PC-9 (cell line): ENCODE measurements around the gene PITPNC1. TPM values are rescaled to one million over a fixed set of nuclear protein-coding genes. Genes with fewer than 3 reads are reported as not detected.

Source experiments
- BruUV-seq: library from RNA; stranded (reverse); fragments of 400-500 nt; replicated peaks from 2 replicates; lab custom pipeline; 2021; lab: Mats Ljungman, UMichigan
- CTCF ChIA-PET: fragments of 300-600 bp; sonication (Branson Sonifier 250); formaldehyde crosslinking; loops from one replicate; lab custom pipeline; 2022; ENCODE audit warnings: antibody characterized with exemption; lab: Charles Lee
- POLR2A ChIA-PET: fragments of 300-600 bp; sonication (Branson Sonifier 250); formaldehyde crosslinking; loops from one replicate; lab custom pipeline; 2022; ENCODE audit warnings: antibody characterized with exemption; ENCODE audit not compliant: unreplicated experiment; lab: Charles Lee
- DNase-seq, 2 experiments: peaks; one replicate each; pipeline versions ENCODE4 v3.0.0 to v3.0.0-alpha.2; 2015 to 2022; ENCODE audit warnings: mixed read lengths in 1 of 2
- H2AFZ ChIP-seq: fragments of 200-600 bp; sonication (generic); 2 replicates; pipeline ENCODE4 v1.8.1; 2017; ENCODE audit warnings: antibody characterized with exemption
- H3F3A ChIP-seq: fragments of 200-600 bp; sonication (generic); 2 replicates; pipeline ENCODE4 v1.8.1; 2017; ENCODE audit warnings: antibody characterized with exemption, mild to moderate bottlenecking, low read depth; ENCODE audit not compliant: insufficient read depth
- H3K27ac ChIP-seq: fragments of 200-600 bp; sonication (generic); 2 replicates; pipeline ENCODE4 v1.6.1; 2016; ENCODE audit warnings: mixed run types
- H3K27me3 ChIP-seq: fragments of 200-600 bp; sonication (generic); 2 replicates; pipeline ENCODE4 v1.6.1; 2016; ENCODE audit warnings: low read depth, mixed run types; ENCODE audit not compliant: insufficient read depth
- H3K36me3 ChIP-seq: fragments of 200-600 bp; sonication (generic); 2 replicates; pipeline ENCODE4 v1.6.1; 2016; ENCODE audit warnings: low read depth, mixed run types
- H3K4me1 ChIP-seq: fragments of 200-600 bp; sonication (generic); replicated peaks from 2 replicates; pipeline ENCODE4 v1.6.1; 2016; ENCODE audit warnings: mixed run types; ENCODE audit not compliant: insufficient read depth
- H3K4me2 ChIP-seq: fragments of 200-600 bp; sonication (generic); 2 replicates; pipeline ENCODE4 v1.6.1; 2017; ENCODE audit warnings: mixed run types
- H3K4me3 ChIP-seq: fragments of 200-600 bp; sonication (generic); 2 replicates; pipeline ENCODE4 v1.6.1; 2016; ENCODE audit warnings: mixed run types
- H3K79me2 ChIP-seq: fragments of 200-600 bp; sonication (generic); 2 replicates; pipeline ENCODE4 v1.6.1; 2017; ENCODE audit warnings: low read depth, mixed run types
- H3K9me2 ChIP-seq: fragments of 200-600 bp; sonication (generic); 2 replicates; pipeline ENCODE4 v1.8.1; 2017; ENCODE audit warnings: mild to moderate bottlenecking; ENCODE audit not compliant: insufficient read depth
- H3K9me3 ChIP-seq: fragments of 200-600 bp; sonication (generic); 2 replicates; pipeline ENCODE4 v1.8.1; 2016; ENCODE audit warnings: low read depth; ENCODE audit not compliant: insufficient read depth
- H4K20me1 ChIP-seq: fragments of 200-600 bp; sonication (generic); 2 replicates; pipeline ENCODE4 v1.8.1; 2017; ENCODE audit not compliant: insufficient read depth
- CTCF ChIP-seq: fragments of 200-600 bp; sonication (generic); conservative IDR thresholded peaks from 2 replicates; pipeline ENCODE4 v1.6.1; 2017; ENCODE audit warnings: mixed run types, antibody characterized with exemption, mild to moderate bottlenecking, moderate library complexity
- EZH2 ChIP-seq: fragments of 200-600 bp; sonication (generic); IDR thresholded peaks from 2 replicates; pipeline ENCODE4 v1.8.0; 2017; ENCODE audit warnings: antibody characterized with exemption, low read depth
- intact Hi-C: fragments of 100-400 bp; cut with micrococcal nuclease; formaldehyde crosslinking; loops from one replicate; pipeline ENCODE4 v1.10.0; 2022; ENCODE audit not compliant: unreplicated experiment
- total RNA-seq: library from RNA; stranded (reverse); gene quantifications from 2 replicates; pipeline ENCODE4 v1.2.3, GENCODE V29; 2021

The PITPNC1 gene
- total RNA-seq, 1 experiment from 2014 or later: 6.0 TPM

GRCh38 chr17:67617304-67617899 lies 240.3 kb downstream of the PITPNC1 start:
- Histone ChIP-seq H3K79me2 (no peaks in the 10 kb centered on the region), H3K9me2 (no peaks in the 10 kb centered on the region), H4K20me1 (no peaks in the 10 kb centered on the region), H3K4me1 (no peaks in the 10 kb centered on the region), H2AFZ (no peak overlapping the region), H3K9me3 (no peaks in the 10 kb centered on the region), H3K4me3 (no peak overlapping the region), H3K27ac (no peak overlapping the region), H3K4me2 (no peak overlapping the region), H3K36me3 (no peaks in the 10 kb centered on the region), H3K27me3 (no peaks in the 10 kb centered on the region), H3F3A (no peaks in the 10 kb centered on the region)
- no peak for DNase-seq
- ChIA-PET CTCF (no interaction called here), POLR2A (no interaction called here)
- intact Hi-C loops: no loop called here
- no peak for TF ChIP-seq CTCF
- no TSS peak for BruUV-seq

- Histone ChIP-seq H3K79me2 (no peaks in the 10 kb centered on the region), H3K36me3 (no peaks in the 10 kb centered on the region), H3K4me1 (no peaks in the 10 kb centered on the region), H3K9me3 (no peaks in the 10 kb centered on the region), H2AFZ (no peak overlapping the region), H3K9me2 (no peaks in the 10 kb centered on the region), H4K20me1 (no peaks in the 10 kb centered on the region), H3K4me2 (no peak overlapping the region), H3K27me3 (no peaks in the 10 kb centered on the region), H3F3A (no peaks in the 10 kb centered on the region), H3K27ac (no peak overlapping the region), H3K4me3 (no peak overlapping the region)
- BruUV-seq: no TSS peak
- intact Hi-C loops: no loop called here
- ChIA-PET POLR2A (no interaction called here), CTCF (interaction anchor here (0.6 kb wide), 1 partner anchor 439 kb away, joined by 6 read pairs; no protein-coding TSS in a partner anchor)
- TF ChIP-seq CTCF (no peak), EZH2 (no peak)
- DNase-seq: no peak
Measured at GRCh38 chr17:67619555-67619954, 242.5 kb downstream of the PITPNC1 start.

- no peaks in the 10 kb centered on the region for H3K9me2 ChIP-seq
- no peaks in the 10 kb centered on the region for H3K27me3 ChIP-seq
- TF ChIP-seq CTCF: no peak
- no peak for TF ChIP-seq EZH2
- no peaks in the 10 kb centered on the region for H3K4me1 ChIP-seq
- H3K36me3 ChIP-seq: no peaks in the 10 kb centered on the region
- no peak overlapping the region for H3K4me2 ChIP-seq
- H3K4me3 ChIP-seq: no peak overlapping the region
- H3K27ac ChIP-seq: no peak overlapping the region
- no peaks in the 10 kb centered on the region for H3F3A ChIP-seq
- intact Hi-C loops: no loop called here
- H4K20me1 ChIP-seq: no peaks in the 10 kb centered on the region
- POLR2A ChIA-PET: no interaction called here
- H2AFZ ChIP-seq: no peak overlapping the region
- no peaks in the 10 kb centered on the region for H3K9me3 ChIP-seq
- DNase-seq: no peak
- CTCF ChIA-PET: interaction anchor here (0.6 kb wide), 1 partner anchor 438 kb away, joined by 6 read pairs; no protein-coding TSS in a partner anchor
- H3K79me2 ChIP-seq: no peaks in the 10 kb centered on the region
- no TSS peak for BruUV-seq
Measured at GRCh38 chr17:67620088-67620487, 243.0 kb downstream of the PITPNC1 start.
